K562 (cell line): ENCODE measurements around the gene ESPL1. TPM values are rescaled to one million over a fixed set of nuclear protein-coding genes. Genes with fewer than 3 reads are reported as not detected.

Source experiments
- ATF3 ChIP-seq, 2 experiments: fragments of 450-650 bp in 1 of 2; sonication (generic) in 1 of 2; formaldehyde crosslinking in 1 of 2; IDR thresholded peaks in 1 of 2; conservative IDR thresholded peaks in 1 of 2; 2 replicates each; pipeline versions ENCODE4 v1.6.1 to v1.8.1; 2016 to 2023; ENCODE audit warnings: mild to moderate bottlenecking in 2 of 2, moderate library complexity in 2 of 2, inconsistent platforms in 1 of 2, missing genetic modification reagents in 1 of 2
- BCLAF1 ChIP-seq, 2 experiments: fragments of 450-650 bp in 1 of 2; IDR thresholded peaks; 2 replicates each; pipeline ENCODE4 v1.6.1; 2011 to 2017; ENCODE audit warnings: low read depth in 2 of 2, antibody characterized with exemption in 1 of 2, borderline replicate concordance in 1 of 2, low read length in 1 of 2, mild to moderate bottlenecking in 1 of 2, mixed read lengths in 1 of 2; ENCODE audit not compliant: control insufficient read depth in 1 of 2
- BRF1 ChIP-seq: IDR thresholded peaks from 3 replicates; pipeline ENCODE4 v1.6.1; 2011; ENCODE audit warnings: borderline replicate concordance, mild to moderate bottlenecking; ENCODE audit not compliant: insufficient read length; ENCODE audit errors: extremely low read depth
- CBX3 ChIP-seq, 2 experiments: IDR thresholded peaks; 1 replicate in 1 of 2; 2 replicates in 1 of 2; pipeline ENCODE4 v1.6.1; 2012; ENCODE audit warnings: inconsistent platforms in 2 of 2, low read length in 2 of 2, borderline replicate concordance in 1 of 2, control low read depth in 1 of 2
- CBX5 ChIP-seq: IDR thresholded peaks from 2 replicates; pipeline ENCODE4 v1.6.1; 2014; ENCODE audit warnings: low read depth, borderline replicate concordance
- CGGBP1 ChIP-seq: fragments of 250-450 bp; sonication (Bioruptor Pico); IDR thresholded peaks from 2 replicates; pipeline ENCODE4 v1.9.0; 2021; ENCODE audit warnings: mild to moderate bottlenecking
- CSDE1 ChIP-seq, 2 experiments: fragments of 450-650 bp; IDR thresholded peaks; 2 replicates each; pipeline ENCODE4 v1.6.1; 2016; ENCODE audit warnings: mild to moderate bottlenecking in 1 of 2
- MCM5 ChIP-seq: fragments of 450-650 bp; IDR thresholded peaks from 2 replicates; pipeline ENCODE4 v1.6.1; 2016; ENCODE audit warnings: low read depth
- POU5F1 ChIP-seq: fragments of 150-350 bp; IDR thresholded peaks from 2 replicates; pipeline ENCODE4 v1.6.1; 2014; ENCODE audit warnings: borderline replicate concordance, low read length, low read depth, mild to moderate bottlenecking; ENCODE audit not compliant: partially characterized antibody
- PRMT5 ChIP-seq: sonication (generic); formaldehyde crosslinking; IDR thresholded peaks from 2 replicates; pipeline ENCODE4 v1.5.0; 2020; ENCODE audit warnings: missing genetic modification reagents
- RBFOX2 ChIP-seq: fragments of 200-400 bp; formaldehyde crosslinking; IDR thresholded peaks from 2 replicates; pipeline ENCODE4 v1.6.1; 2017; ENCODE audit warnings: low read depth, mild to moderate bottlenecking, low read length, moderate library complexity
- SAP30 ChIP-seq: fragments of 200-600 bp; sonication (generic); IDR thresholded peaks from 2 replicates; pipeline ENCODE4 v1.6.1; 2012; ENCODE audit warnings: borderline replicate concordance, low read depth, mild to moderate bottlenecking, moderate library complexity, low read length, control low read depth, inconsistent platforms; ENCODE audit not compliant: insufficient read depth, poor library complexity, severe bottlenecking
- SMARCE1 ChIP-seq: fragments of 450-650 bp; IDR thresholded peaks from 2 replicates; pipeline ENCODE4 v1.7.1; 2016; ENCODE audit warnings: mild to moderate bottlenecking
- TAF1 ChIP-seq: IDR thresholded peaks from 2 replicates; pipeline ENCODE4 v1.6.1; 2011; ENCODE audit warnings: mild to moderate bottlenecking, low read length, moderate library complexity; ENCODE audit not compliant: insufficient read depth, control insufficient read depth, severe bottlenecking; ENCODE audit errors: extremely low read depth
- THAP7 ChIP-seq: fragments of 250-450 bp; sonication (Bioruptor Pico); IDR thresholded peaks from 2 replicates; pipeline ENCODE4 v1.5.0; 2021
- ZNF174 ChIP-seq: fragments of 250-450 bp; sonication (Bioruptor Pico); IDR thresholded peaks from 2 replicates; pipeline ENCODE4 v1.4.0; 2020; ENCODE audit warnings: mild to moderate bottlenecking
- ZNF324 ChIP-seq: fragments of 250-450 bp; sonication (Bioruptor Pico); IDR thresholded peaks from 2 replicates; pipeline ENCODE4 v1.4.0; 2020; ENCODE audit warnings: mild to moderate bottlenecking
- ZNF395 ChIP-seq: fragments of 200-800 bp; sonication (Bioruptor generic); IDR thresholded peaks from 2 replicates; pipeline ENCODE4 v1.6.1; 2017; ENCODE audit warnings: missing genetic modification characterization, missing compliant biosample characterization
- ZNF644 ChIP-seq: fragments of 200-800 bp; sonication (Bioruptor generic); IDR thresholded peaks from 2 replicates; pipeline ENCODE4 v1.6.1; 2016; ENCODE audit warnings: low read depth, missing genetic modification characterization, missing compliant biosample characterization
- ZNF695 ChIP-seq: fragments of 450-650 bp; formaldehyde crosslinking; IDR thresholded peaks from 2 replicates; pipeline ENCODE4 v1.4.0; 2020; ENCODE audit warnings: mild to moderate bottlenecking, moderate library complexity
- polyA plus RNA-seq, 8 experiments: library from polyadenylated mRNA; depleted of rRNA in 4 of 8; stranded (reverse) in 5 of 8; unstranded in 3 of 8; fragments of >200 nt; fragmentation: Nextera tagmentation in 2 of 8; fragmentation: Illumina TruSeq in 1 of 8; extraction: Ambion mirVana in 2 of 8; extraction: Trizol in 1 of 8; gene quantifications; 2 replicates each; pipeline versions ENCODE4 v1.2.1 to v1.2.3, GENCODE V29; 2011 to 2014; ENCODE audit warnings: inconsistent platforms in 1 of 8, missing spikeins in 1 of 8
- total RNA-seq, 7 experiments: library from RNA; depleted of rRNA in 6 of 7; stranded (reverse); fragments of >200 nt in 6 of 7; fragmentation: Illumina TruSeq in 2 of 7; extraction: Trizol in 2 of 7; gene quantifications; 2 replicates each; pipeline versions ENCODE4 v1.2.1 to v1.2.3, GENCODE V29; 2011 to 2021; ENCODE audit warnings: low replicate concordance in 1 of 7

Gene ESPL1
- total and polyA plus RNA-seq, 9 of the 15 experiments (the other 6 are each of a cell fraction or from before 2014, with no cell fraction given) = 1.2 to 55.0 (median 18.7) TPM

GRCh38 chr12:53221203-53222080 is 46.7 kb upstream of the ESPL1 start (continued):
- no peak for TF ChIP-seq CGGBP1
- no peak for TF ChIP-seq PRMT5 (CRISPR knock-in tag)
- no peak for TF ChIP-seq CSDE1 (IDR thresholded peaks at IDR 0.05)
- no peak for TF ChIP-seq ZNF324 (CRISPR knock-in tag)
- TF ChIP-seq CBX3 (IDR thresholded peaks at IDR 0.05; ENCODE audit: borderline replicate concordance in 1 of 2, low read length in 2 of 2) = no peak
- TF ChIP-seq SMARCE1 = peak; percentile 57
- no peak for TF ChIP-seq SAP30
- peak; percentile 78 for TF ChIP-seq RBFOX2
- no peak for TF ChIP-seq CBX5
- no peak for TF ChIP-seq THAP7 (CRISPR knock-in tag)
- TF ChIP-seq ZNF644 (tag) = peak; percentile 68; the same call in 1 of the 2 replicates
- no peak for TF ChIP-seq BRF1
- no peak for TF ChIP-seq ATF3 (IDR thresholded peaks at IDR 0.05)
- no peak for TF ChIP-seq ATF3 (CRISPR knock-in tag; conservative IDR thresholded peaks at IDR 0.05)
- no peak for TF ChIP-seq BCLAF1 (IDR thresholded peaks at IDR 0.05; ENCODE audit: borderline replicate concordance in 1 of 2, control insufficient read depth in 1 of 2, low read depth in 2 of 2, low read length in 1 of 2)
- TF ChIP-seq POU5F1 = no peak
- TF ChIP-seq TAF1 = peak; percentile 77
- TF ChIP-seq ZNF395 (CRISPR knock-in tag) = peak; percentile 8; the same call in 1 of the 2 replicates
- TF ChIP-seq ZNF174 = no peak
- no peak for TF ChIP-seq MCM5
- TF ChIP-seq ZNF695 = no peak
